Loucy (cell line): ENCODE data around the gene MATK.

ENCODE experiments used
- CTCF ChIP-seq: fragments of 200-600 bp; sonication (generic); conservative IDR thresholded peaks from 2 replicates; pipeline ENCODE4 v1.5.1; 2014; ENCODE audit warnings: mild to moderate bottlenecking, antibody characterized with exemption, low read length
- EZH2phosphoT487 ChIP-seq: fragments of 200-600 bp; IDR thresholded peaks from 2 replicates; pipeline ENCODE4 v1.6.1; 2018; ENCODE audit warnings: antibody characterized with exemption, mild to moderate bottlenecking, moderate library complexity, borderline replicate concordance

GRCh38 chr19:3760871-3761361 is 25.3 kb downstream of the MATK start:
- TF ChIP-seq CTCF (no peak), EZH2phosphoT487 (no peak)
